K562 (cell line): ENCODE results near the gene SPAG16. TPM values are rescaled to one million over a fixed set of nuclear protein-coding genes. Genes with fewer than 3 reads are reported as not detected.

Experiments used
- microRNA-seq: library from miRNA; unstranded; fragments of <30 nt; microRNA quantifications from one replicate; pipeline ENCODE4, GENCODE V29; 2018; ENCODE audit warnings: borderline microRNAs expressed
- polyA plus RNA-seq, 8 experiments: library from polyadenylated mRNA; depleted of rRNA in 4 of 8; stranded (reverse) in 5 of 8; unstranded in 3 of 8; fragments of >200 nt; fragmentation: Nextera tagmentation in 2 of 8; fragmentation: Illumina TruSeq in 1 of 8; extraction: Ambion mirVana in 2 of 8; extraction: Trizol in 1 of 8; gene quantifications; 2 replicates each; pipeline versions ENCODE4 v1.2.1 to v1.2.3, GENCODE V29; 2011 to 2014; ENCODE audit warnings: inconsistent platforms in 1 of 8, missing spikeins in 1 of 8
- small RNA-seq: library from RNA; depleted of rRNA; stranded (forward); fragments of <200 nt; gene quantifications from one replicate; pipeline ENCODE3, GENCODE V24; 2014
- total RNA-seq, 7 experiments: library from RNA; depleted of rRNA in 6 of 7; stranded (reverse); fragments of >200 nt in 6 of 7; fragmentation: Illumina TruSeq in 2 of 7; extraction: Trizol in 2 of 7; gene quantifications; 2 replicates each; pipeline versions ENCODE4 v1.2.1 to v1.2.3, GENCODE V29; 2011 to 2021; ENCODE audit warnings: low replicate concordance in 1 of 7
- TF ChIP-seq, protein P1 (sequence below): fragments of 450-650 bp; IDR thresholded peaks from 2 replicates; pipeline ENCODE4 v1.6.1; 2016; ENCODE audit warnings: antibody characterized with exemption

SPAG16 gene
- total and polyA plus RNA-seq, 9 of the 15 experiments (the other 6 are each of a cell fraction or from before 2014, with no cell fraction given): 0.98 to 5.9 (median 3.5) TPM

DNA sequence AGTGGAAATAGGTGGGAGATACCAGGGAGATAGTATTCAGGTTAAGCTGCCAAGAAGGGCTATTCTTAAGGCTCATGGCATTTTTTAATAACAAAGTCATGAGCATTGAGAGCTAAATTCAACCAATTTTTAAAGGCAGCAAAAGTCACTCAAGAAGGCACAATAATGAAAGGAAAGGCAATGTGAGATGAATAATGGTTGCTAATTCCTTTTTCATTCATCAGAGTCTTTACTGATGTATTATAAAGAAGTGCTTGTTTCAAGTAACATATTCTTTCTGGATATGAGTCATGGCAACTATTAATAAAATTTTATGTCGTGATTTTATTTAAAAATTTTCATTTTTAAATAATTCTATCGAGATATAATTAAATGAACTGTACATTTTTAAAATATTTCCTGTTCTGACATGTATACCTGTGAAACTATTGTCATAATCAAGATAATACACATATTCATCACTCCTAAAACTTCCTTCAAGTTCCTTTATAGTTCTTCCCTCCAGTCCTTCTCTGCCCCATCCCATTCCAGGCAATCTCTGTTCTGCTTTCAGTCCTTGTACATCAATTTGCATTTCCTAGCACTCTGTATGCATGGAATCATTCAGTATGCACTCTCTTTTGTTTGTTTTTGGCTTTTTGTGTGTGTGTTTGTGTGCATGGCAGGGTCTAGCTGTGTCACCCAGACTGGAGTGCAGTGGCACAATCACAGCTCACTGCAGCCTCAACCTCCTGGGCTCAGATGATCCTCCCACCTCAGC is 1167.4 kb downstream of the SPAG16 start (continued):
- TF ChIP-seq, protein P1, sequence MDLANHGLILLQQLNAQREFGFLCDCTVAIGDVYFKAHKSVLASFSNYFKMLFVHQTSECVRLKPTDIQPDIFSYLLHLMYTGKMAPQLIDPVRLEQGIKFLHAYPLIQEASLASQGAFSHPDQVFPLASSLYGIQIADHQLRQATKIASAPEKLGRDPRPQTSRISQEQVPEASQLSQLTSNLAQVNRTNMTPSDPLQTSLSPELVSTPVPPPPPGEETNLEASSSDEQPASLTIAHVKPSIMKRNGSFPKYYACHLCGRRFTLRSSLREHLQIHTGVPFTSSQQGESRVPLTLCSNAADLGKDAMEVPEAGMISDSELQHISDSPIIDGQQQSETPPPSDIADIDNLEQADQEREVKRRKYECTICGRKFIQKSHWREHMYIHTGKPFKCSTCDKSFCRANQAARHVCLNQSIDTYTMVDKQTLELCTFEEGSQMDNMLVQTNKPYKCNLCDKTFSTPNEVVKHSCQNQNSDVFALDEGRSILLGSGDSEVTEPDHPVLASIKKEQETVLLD: no peak
- TF ChIP-seq, all 486 proteins: peak for 0

Small RNAs within 50 kb of the gene (microRNA-seq; reads per million reads assigned to microRNA genes)
- gene MIR4438: not detected

Small RNAs within 50 kb of the gene (small RNA-seq; reads per million reads assigned to genes)
- gene MIR4438: not detected

Other genes starting within 250 kb of the SPAG16 start
- 0.08 and 0.09 TPM in 2 replicates for gene IKZF2, start 132.9 kb upstream of the SPAG16 start, total RNA-seq (2014; rRNA removed)
- 0.22 and 0.32 TPM in 2 replicates for gene IKZF2, start 132.9 kb upstream of the SPAG16 start, total RNA-seq (2014; rRNA removed; fragmentation: Illumina TruSeq; extraction: Trizol)
- 0.49 and 0.54 TPM in 2 replicates for gene IKZF2, start 132.9 kb upstream of the SPAG16 start, total RNA-seq (2015; rRNA removed; fragmentation: Illumina TruSeq; extraction: Trizol)
- 0.47 and 0.65 TPM in 2 replicates for gene IKZF2, start 132.9 kb upstream of the SPAG16 start, total RNA-seq (2021)
- gene IKZF2, start 132.9 kb upstream of the SPAG16 start, polyA plus RNA-seq (2011; rRNA removed): 0.08 and 0.29 TPM in 2 replicates
- 0.22 and 0.24 TPM in 2 replicates for gene IKZF2, start 132.9 kb upstream of the SPAG16 start, polyA plus RNA-seq (2014; fragmentation: Illumina TruSeq; extraction: Trizol)
- gene IKZF2, start 132.9 kb upstream of the SPAG16 start, polyA plus RNA-seq (2014; fragmentation: Nextera tagmentation; extraction: Ambion mirVana): under 1 TPM; 0.04 to 0.06 TPM
- gene IKZF2, start 132.9 kb upstream of the SPAG16 start, polyA plus RNA-seq (2014; rRNA removed): 0.04 and 0.07 TPM in 2 replicates